Vagina (tissue), 2 donors: ENCODE data around the gene PAAF1. TPM values are rescaled to one million over a fixed set of nuclear protein-coding genes. Genes with fewer than 3 reads are reported as not detected.

Source experiments
- DNase-seq, 2 donors: peaks; one replicate each; pipeline ENCODE4 v3.0.0-alpha.2; 2017; ENCODE audit errors: extremely low spot score in 2 of 2
- H3K27ac ChIP-seq: fragments of 200-600 bp; sonication (generic); one replicate; pipeline ENCODE4 v1.5.1; 2019
- H3K27me3 ChIP-seq: fragments of 200-600 bp; sonication (generic); one replicate; pipeline ENCODE4 v1.5.1; 2019
- H3K36me3 ChIP-seq, 2 donors: fragments of 200-600 bp; sonication (generic); one replicate each; pipeline ENCODE4 v1.5.1; 2017 to 2019
- H3K4me1 ChIP-seq: fragments of 200-600 bp; sonication (generic); one replicate; pipeline ENCODE4 v1.5.1; 2019
- H3K4me3 ChIP-seq, 2 donors: fragments of 200-600 bp; sonication (generic); 1 replicate in 1 of 2; 2 replicates in 1 of 2; pipeline ENCODE4 v1.5.1; 2016 to 2019
- H3K9me3 ChIP-seq: fragments of 200-600 bp; sonication (generic); one replicate; pipeline ENCODE4 v1.5.1; 2019
- POLR2A ChIP-seq, 2 donors: fragments of 450-650 bp; IDR thresholded peaks; one replicate each; pipeline ENCODE4 v1.6.1; 2017; ENCODE audit warnings: antibody characterized with exemption in 2 of 2, mild to moderate bottlenecking in 2 of 2, moderate library complexity in 2 of 2
- POLR2AphosphoS5 ChIP-seq, 2 donors: sonication (generic); formaldehyde crosslinking; IDR thresholded peaks; one replicate each; pipeline ENCODE4 v1.9.0; 2017; ENCODE audit warnings: antibody characterized with exemption in 2 of 2, mild to moderate bottlenecking in 2 of 2, low read depth in 1 of 2; ENCODE audit not compliant: insufficient read depth in 1 of 2
- intact Hi-C: fragments of 100-400 bp; cut with DNase I; formaldehyde crosslinking; loops from one replicate; pipeline ENCODE4 v1.15.1; 2023
- total RNA-seq: library from RNA; depleted of rRNA; stranded (reverse); fragments of >200 nt; gene quantifications from one replicate; pipeline ENCODE4 v1.2.3, GENCODE V29; 2016
- TF ChIP-seq, protein P1 (sequence below), 3 experiments: fragments of 450-650 bp in 2 of 3; fragments of 200-600 bp in 1 of 3; sonication (generic) in 1 of 3; IDR thresholded peaks; one replicate each; pipeline ENCODE4 v1.5.1; 2017 to 2019; ENCODE audit warnings: antibody characterized with exemption in 3 of 3, mild to moderate bottlenecking in 2 of 3, moderate library complexity in 2 of 3

The PAAF1 gene
- total RNA-seq, 1 donor from 2014 or later = 4.2 TPM

DNA sequence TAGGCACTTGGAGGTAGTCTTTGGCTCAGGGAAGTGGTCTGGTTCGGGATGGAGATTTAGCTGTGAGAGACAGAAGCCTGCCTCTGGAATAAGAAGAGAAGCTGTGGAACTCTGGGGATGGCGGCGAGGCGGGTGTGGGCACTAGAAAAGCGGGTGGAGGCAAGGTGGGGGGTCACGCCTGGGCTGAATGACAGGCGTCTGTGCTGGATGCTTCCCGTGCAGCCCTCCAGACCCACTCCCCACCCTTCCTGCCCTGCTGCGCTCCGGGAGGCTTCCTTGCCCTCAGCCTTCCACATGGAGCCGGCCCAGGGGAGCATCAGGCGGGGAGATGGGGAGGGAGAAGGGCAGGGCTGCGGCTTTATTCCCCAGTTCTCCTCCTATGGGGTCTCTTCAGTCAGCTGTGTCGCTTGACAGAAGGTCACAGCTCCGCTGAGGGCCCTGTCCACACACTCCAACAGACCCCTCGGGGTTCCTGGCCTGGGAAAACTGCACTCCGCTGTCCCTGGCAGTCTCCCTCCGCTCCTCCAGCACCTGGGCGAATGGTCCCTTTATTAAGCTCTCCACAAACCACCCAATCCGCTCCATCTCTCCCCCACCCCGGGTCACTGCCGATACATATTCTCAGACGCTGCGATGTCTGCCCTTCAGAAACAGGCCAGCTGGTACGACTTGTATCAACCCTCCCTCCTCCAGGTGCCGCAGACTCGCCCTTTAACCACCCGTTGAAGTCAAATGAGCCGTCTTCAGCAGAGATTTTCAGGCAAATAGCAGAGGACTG is 80.3 kb downstream of the PAAF1 start:
- intact Hi-C loops = no loop called here
- H3K27me3 ChIP-seq = no peaks in the 10 kb centered on the region
- TF ChIP-seq POLR2AphosphoS5 (IDR thresholded peaks at IDR 0.05; ENCODE audit: insufficient read depth in 1 of 2, low read depth in 1 of 2) = no peak
- no peak for TF ChIP-seq POLR2A (IDR thresholded peaks at IDR 0.05)
- TF ChIP-seq, protein P1, sequence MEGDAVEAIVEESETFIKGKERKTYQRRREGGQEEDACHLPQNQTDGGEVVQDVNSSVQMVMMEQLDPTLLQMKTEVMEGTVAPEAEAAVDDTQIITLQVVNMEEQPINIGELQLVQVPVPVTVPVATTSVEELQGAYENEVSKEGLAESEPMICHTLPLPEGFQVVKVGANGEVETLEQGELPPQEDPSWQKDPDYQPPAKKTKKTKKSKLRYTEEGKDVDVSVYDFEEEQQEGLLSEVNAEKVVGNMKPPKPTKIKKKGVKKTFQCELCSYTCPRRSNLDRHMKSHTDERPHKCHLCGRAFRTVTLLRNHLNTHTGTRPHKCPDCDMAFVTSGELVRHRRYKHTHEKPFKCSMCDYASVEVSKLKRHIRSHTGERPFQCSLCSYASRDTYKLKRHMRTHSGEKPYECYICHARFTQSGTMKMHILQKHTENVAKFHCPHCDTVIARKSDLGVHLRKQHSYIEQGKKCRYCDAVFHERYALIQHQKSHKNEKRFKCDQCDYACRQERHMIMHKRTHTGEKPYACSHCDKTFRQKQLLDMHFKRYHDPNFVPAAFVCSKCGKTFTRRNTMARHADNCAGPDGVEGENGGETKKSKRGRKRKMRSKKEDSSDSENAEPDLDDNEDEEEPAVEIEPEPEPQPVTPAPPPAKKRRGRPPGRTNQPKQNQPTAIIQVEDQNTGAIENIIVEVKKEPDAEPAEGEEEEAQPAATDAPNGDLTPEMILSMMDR (IDR thresholded peaks at IDR 0.05) = no peak
- no peak overlapping the region for H3K4me3 ChIP-seq
- no peak overlapping the region for H3K27ac ChIP-seq
- DNase-seq = no peak
- H3K36me3 ChIP-seq = no peaks in the 10 kb centered on the region
- H3K9me3 ChIP-seq = no peaks in the 10 kb centered on the region
- H3K4me1 ChIP-seq = no peaks in the 10 kb centered on the region

DNA sequence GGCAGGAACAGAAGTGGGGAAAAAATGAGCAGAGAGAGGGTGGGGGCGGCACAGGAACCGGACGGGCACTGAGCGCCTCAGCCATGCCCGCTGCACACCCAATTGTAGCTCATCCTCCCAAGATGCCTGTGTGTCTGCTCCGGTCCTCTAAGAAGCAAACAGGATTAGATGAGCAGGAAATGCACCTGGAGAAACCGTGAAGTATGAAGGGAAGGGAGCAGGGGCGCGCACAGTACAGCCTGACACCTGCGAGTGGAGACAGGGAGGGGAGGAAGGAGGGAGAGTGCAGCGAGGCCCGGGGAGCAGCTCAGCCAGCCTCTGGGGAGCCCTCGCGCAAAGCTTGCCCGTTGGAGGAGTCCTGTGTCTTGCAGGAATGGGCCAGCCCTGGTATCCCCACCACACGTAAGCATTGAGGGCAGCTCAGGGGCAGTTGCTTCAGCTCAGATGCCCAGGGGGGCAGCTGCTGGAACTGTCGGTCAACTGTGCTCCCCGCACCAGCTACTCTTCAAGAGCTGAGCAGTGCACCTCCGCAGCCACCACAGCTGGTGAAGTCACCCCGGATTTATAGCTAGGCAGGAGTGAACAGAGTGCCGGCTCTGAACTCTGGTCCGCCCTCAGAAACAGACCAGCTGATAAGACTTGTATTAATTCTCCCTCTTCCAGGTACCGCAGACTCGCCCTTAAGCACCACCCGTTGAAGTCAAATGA is 81.0 kb downstream of the PAAF1 start:
- intact Hi-C loops = no loop called here
- H3K4me3 ChIP-seq = no peak overlapping the region
- no peak overlapping the region for H3K27ac ChIP-seq
- no peaks in the 10 kb centered on the region for H3K27me3 ChIP-seq
- no peaks in the 10 kb centered on the region for H3K4me1 ChIP-seq
- no peaks in the 10 kb centered on the region for H3K36me3 ChIP-seq
- no peak for DNase-seq
- TF ChIP-seq POLR2AphosphoS5 (IDR thresholded peaks at IDR 0.05; ENCODE audit: insufficient read depth in 1 of 2, low read depth in 1 of 2) (no peak), POLR2A (IDR thresholded peaks at IDR 0.05) (no peak)
- TF ChIP-seq, protein P1 (IDR thresholded peaks at IDR 0.05) = no peak
- no peaks in the 10 kb centered on the region for H3K9me3 ChIP-seq

DNA sequence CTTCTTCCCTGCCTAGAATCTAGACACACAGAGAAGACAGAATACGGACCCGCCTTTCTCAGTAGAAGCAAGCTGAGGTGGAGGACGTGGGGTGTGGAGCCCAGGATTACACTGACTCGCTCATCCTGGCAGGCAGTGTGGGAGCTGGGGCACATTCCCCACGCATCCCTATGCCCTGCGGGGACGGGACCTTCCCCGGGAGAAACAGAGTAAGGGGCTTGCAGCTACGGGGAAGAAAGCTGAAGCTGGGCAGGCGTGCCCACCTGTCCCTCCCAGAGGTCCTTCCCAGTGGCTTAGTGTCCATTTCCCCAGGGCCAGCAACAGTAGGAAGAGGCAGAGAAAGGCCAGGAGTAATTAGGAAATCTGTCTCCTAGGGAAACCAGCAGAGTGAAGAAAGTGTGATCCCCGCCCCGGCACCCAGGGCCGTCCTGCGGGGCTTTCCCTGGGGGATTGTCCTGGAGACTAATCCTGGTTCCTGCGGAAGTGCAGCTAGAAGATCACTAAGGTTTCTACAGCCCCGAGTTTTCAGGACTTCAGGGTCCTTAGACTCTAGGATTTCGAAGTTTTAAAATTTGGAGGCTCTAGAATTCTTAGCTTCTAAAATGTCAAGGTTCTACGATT is 81.8 kb downstream of the PAAF1 start:
- H3K27ac ChIP-seq = no peak overlapping the region
- TF ChIP-seq, protein P1 (IDR thresholded peaks at IDR 0.05) = no peak
- TF ChIP-seq POLR2AphosphoS5 (IDR thresholded peaks at IDR 0.05; ENCODE audit: insufficient read depth in 1 of 2, low read depth in 1 of 2) (no peak), POLR2A (IDR thresholded peaks at IDR 0.05) (no peak)
- H3K4me3 ChIP-seq = no peak overlapping the region
- DNase-seq = no peak
- H3K36me3 ChIP-seq = no peaks in the 10 kb centered on the region
- H3K4me1 ChIP-seq = no peaks in the 10 kb centered on the region
- H3K9me3 ChIP-seq = no peaks in the 10 kb centered on the region
- H3K27me3 ChIP-seq = no peaks in the 10 kb centered on the region
- intact Hi-C loops = no loop called here

DNA sequence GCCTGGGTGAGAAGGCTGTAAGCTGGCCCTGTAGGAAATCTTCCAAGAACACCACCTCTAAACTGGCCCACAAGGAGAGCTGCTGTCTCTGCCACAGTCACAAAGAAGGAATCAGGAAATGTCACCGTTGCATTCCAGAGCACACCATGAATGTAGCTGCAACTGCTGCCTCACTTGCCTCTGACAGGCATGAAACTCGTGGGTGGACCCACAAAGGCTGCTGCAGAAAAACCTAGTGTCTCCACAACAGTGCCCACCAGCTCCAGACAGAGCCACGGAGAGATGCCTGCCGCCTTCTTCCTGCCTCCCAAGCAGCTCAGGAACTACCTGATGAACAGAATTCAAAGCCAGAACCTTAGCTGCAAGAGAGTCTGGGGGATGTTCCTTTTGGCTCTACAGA is 84.5 kb downstream of the PAAF1 start:
- no peak for DNase-seq
- H3K9me3 ChIP-seq = no peaks in the 10 kb centered on the region
- TF ChIP-seq POLR2AphosphoS5 (IDR thresholded peaks at IDR 0.05; ENCODE audit: insufficient read depth in 1 of 2, low read depth in 1 of 2) (no peak), POLR2A (IDR thresholded peaks at IDR 0.05) (no peak)
- TF ChIP-seq, protein P1 (IDR thresholded peaks at IDR 0.05) = no peak
- H3K4me3 ChIP-seq = no peak overlapping the region
- no peaks in the 10 kb centered on the region for H3K27me3 ChIP-seq
- intact Hi-C loops = no loop called here
- H3K27ac ChIP-seq = no peak overlapping the region
- H3K4me1 ChIP-seq = peaks cover 9% of the 10 kb centered on the region
- no peaks in the 10 kb centered on the region for H3K36me3 ChIP-seq
